Neutrophil (primary cell): Measurements from ENCODE around the gene RIOK3.
A peak's percentile ranks its signal among the peaks of the same experiment; 100 is the strongest.

Experiments
- H3K27ac ChIP-seq: fragments of 200-600 bp; sonication (generic); 2 replicates; pipeline ENCODE4 v1.5.1; 2016; ENCODE audit warnings: mild to moderate bottlenecking, moderate library complexity
- H3K27me3 ChIP-seq: fragments of 200-600 bp; sonication (generic); 2 replicates; pipeline ENCODE4 v1.6.0; 2016; ENCODE audit warnings: mild to moderate bottlenecking
- H3K36me3 ChIP-seq: fragments of 200-600 bp; sonication (generic); 2 replicates; pipeline ENCODE4 v1.5.1; 2017
- H3K4me1 ChIP-seq, 2 experiments: fragments of 200-600 bp in 1 of 2; sonication (generic) in 1 of 2; 1 replicate in 1 of 2; 2 replicates in 1 of 2; pipeline versions ENCODE4 v1.5.1 to v1.6.1; 2013 to 2016; ENCODE audit warnings: low read depth in 1 of 2, low read length in 1 of 2, mild to moderate bottlenecking in 1 of 2, moderate library complexity in 1 of 2; ENCODE audit not compliant: control insufficient read depth in 1 of 2, insufficient read depth in 1 of 2
- H3K4me3 ChIP-seq, 2 experiments: fragments of 200-600 bp in 1 of 2; sonication (generic) in 1 of 2; 1 replicate in 1 of 2; 2 replicates in 1 of 2; pipeline ENCODE4 v1.5.1; 2013 to 2016; ENCODE audit warnings: low read depth in 1 of 2, low read length in 1 of 2, mild to moderate bottlenecking in 1 of 2, moderate library complexity in 1 of 2
- H3K9me3 ChIP-seq: fragments of 200-600 bp; sonication (generic); 2 replicates; pipeline ENCODE4 v1.5.1; 2016
- TF ChIP-seq, protein P1 (sequence below): fragments of 200-600 bp; sonication (generic); IDR thresholded peaks from 2 replicates; pipeline ENCODE4 v1.5.1; 2016; ENCODE audit warnings: antibody characterized with exemption

RIOK3 gene

DNA sequence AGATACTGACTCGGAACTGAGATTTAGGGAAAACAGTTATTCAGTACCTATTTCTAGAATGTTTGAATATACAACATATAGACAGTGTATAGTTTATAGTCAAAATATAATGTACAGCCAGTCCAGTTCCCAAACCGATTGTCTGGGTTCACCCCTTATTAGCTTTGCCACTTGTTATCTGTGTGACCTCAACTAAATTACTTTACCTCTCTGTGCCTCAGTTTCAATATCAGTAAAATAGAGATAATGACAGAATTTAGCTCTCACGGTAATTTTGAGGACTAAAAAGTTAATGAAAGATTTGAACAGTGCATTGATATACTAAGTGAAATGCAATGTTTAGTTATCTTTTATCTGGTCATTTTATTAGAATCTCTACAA, 750 bp upstream of the RIOK3 start:
- TF ChIP-seq, protein P1, sequence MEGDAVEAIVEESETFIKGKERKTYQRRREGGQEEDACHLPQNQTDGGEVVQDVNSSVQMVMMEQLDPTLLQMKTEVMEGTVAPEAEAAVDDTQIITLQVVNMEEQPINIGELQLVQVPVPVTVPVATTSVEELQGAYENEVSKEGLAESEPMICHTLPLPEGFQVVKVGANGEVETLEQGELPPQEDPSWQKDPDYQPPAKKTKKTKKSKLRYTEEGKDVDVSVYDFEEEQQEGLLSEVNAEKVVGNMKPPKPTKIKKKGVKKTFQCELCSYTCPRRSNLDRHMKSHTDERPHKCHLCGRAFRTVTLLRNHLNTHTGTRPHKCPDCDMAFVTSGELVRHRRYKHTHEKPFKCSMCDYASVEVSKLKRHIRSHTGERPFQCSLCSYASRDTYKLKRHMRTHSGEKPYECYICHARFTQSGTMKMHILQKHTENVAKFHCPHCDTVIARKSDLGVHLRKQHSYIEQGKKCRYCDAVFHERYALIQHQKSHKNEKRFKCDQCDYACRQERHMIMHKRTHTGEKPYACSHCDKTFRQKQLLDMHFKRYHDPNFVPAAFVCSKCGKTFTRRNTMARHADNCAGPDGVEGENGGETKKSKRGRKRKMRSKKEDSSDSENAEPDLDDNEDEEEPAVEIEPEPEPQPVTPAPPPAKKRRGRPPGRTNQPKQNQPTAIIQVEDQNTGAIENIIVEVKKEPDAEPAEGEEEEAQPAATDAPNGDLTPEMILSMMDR, result no peak
- peaks cover 13% of the 10 kb centered on the region for H3K36me3 ChIP-seq
- no peaks in the 10 kb centered on the region for H3K27me3 ChIP-seq
- H3K4me1 ChIP-seq, result peaks cover 48% of the 10 kb centered on the region in 2 experiments
- no peaks in the 10 kb centered on the region for H3K9me3 ChIP-seq
- peak overlapping the region; percentile 93 for H3K27ac ChIP-seq
- peak overlapping the region; percentile 89 to 99 for H3K4me3 ChIP-seq

DNA sequence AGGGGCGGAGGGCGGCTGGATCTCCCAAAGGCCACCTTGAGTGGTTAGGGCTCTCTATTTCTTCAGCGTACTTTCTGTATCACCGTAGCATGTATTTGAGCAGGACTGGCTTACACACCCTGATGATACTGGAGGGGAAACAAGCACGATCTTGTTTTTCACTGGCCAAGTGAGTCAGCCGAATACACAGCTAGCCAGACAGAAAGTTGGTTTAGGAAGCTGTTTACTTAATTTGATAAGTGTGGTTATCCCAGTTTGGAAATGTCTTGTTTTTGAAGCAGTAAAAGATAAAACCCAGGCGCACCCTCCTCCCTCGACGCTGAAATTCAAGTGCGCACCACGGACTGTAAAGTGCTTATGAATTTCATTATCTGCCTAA, 582 bp downstream of the RIOK3 start:
- TF ChIP-seq, protein P1, result no peak
- no peaks in the 10 kb centered on the region for H3K27me3 ChIP-seq
- H3K9me3 ChIP-seq, result no peaks in the 10 kb centered on the region
- peak overlapping the region; percentile 93 for H3K27ac ChIP-seq
- peak overlapping the region; percentile 89 to 99 for H3K4me3 ChIP-seq
- H3K4me1 ChIP-seq, result peaks cover 61 to 62% of the 10 kb centered on the region in 2 experiments
- H3K36me3 ChIP-seq, result peaks cover 13% of the 10 kb centered on the region

DNA sequence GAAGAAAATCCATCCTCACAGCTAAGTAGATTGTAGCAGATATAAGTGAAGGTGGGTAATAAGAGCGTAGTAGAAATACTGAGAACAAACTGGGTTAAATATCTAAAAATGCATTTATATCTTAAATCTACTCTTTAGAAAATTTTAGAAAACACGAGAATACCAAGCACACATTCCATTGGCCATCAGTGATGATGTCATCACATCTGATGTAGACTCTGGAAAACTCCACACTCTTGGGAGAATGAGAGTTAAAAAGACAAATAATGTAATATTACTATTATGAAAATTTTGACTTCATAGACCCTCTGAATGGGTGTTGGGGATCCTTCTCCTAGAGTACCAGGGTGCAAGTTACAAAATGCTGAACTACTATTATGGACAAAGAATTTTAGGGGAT, 3.7 kb downstream of the RIOK3 start:
- no peak overlapping the region for H3K4me3 ChIP-seq
- peaks cover 13% of the 10 kb centered on the region for H3K36me3 ChIP-seq
- H3K27me3 ChIP-seq, result no peaks in the 10 kb centered on the region
- H3K4me1 ChIP-seq, result peaks cover 85% of the 10 kb centered on the region in 2 experiments
- no peaks in the 10 kb centered on the region for H3K9me3 ChIP-seq
- peak overlapping the region; percentile 83 for H3K27ac ChIP-seq
- TF ChIP-seq, protein P1, result no peak

DNA sequence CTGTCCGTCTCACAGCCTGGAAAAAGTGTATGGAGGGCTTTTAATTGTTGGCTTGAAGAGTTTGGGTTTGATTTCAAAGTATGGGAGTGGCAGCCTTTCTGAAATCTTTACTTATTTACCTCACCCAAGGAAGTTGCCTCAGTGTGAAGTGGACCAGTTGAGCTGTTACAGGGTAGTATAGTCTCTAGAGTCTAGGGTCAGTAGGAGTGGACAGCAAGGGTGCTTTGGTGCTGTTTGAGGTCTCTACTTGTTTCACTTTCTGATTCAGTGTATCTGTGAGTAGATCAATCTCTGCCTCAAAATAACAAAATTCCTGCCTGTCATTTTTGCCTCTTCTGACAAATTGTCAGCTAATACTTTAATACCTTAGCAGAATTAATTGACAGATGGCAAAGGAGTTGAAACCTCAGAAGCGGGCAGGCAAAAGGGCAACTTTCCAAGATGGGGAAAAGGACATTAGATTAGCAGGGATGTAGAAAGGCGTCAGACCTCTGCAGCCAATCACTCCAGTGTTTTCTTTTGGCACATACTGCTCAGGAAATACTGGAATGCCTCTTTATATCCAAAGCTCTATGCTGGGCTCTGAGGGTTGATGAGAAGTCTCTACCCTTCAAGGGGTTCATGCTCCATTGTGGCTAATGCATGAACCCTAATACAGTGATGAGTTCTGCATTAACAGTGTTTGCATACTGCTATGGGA, 5.9 kb downstream of the RIOK3 start:
- Histone ChIP-seq H3K27me3 (no peaks in the 10 kb centered on the region), H3K27ac (peak overlapping the region; percentile 83), H3K36me3 (peaks cover 33% of the 10 kb centered on the region), H3K9me3 (no peaks in the 10 kb centered on the region), H3K4me3 (peak overlapping the region; percentile 24 to 34), H3K4me1 (peaks cover 76% of the 10 kb centered on the region in 2 experiments)
- TF ChIP-seq, protein P1, result no peak

DNA sequence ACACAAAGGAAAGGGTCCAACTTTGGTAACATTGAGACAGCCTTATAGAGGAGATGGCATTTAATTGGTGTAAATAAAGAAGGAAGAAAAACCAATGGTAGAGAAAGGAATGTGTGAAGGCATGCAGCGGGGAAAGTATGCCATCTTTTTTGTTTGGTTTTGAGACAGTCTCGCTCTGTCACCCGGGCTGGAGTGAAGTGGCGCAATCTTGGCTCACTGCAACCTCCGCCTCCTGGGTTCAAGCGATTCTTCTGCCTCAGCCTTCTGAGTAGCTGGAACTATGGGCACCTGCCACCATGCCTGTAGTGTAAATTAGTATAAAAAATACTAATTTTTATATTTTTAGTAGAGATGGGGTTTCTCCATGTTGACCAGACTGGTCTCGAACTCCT, 6.4 kb downstream of the RIOK3 start:
- Histone ChIP-seq H3K4me1 (peaks cover 70 to 71% of the 10 kb centered on the region in 2 experiments), H3K4me3 (peak overlapping the region; percentile 24 to 34), H3K9me3 (no peaks in the 10 kb centered on the region), H3K27ac (peak overlapping the region; percentile 83), H3K27me3 (no peaks in the 10 kb centered on the region), H3K36me3 (peaks cover 39% of the 10 kb centered on the region)
- TF ChIP-seq, protein P1, result no peak
